Activated CD8-positive, alpha-beta memory T cell treated with anti-CD3 and anti-CD28 coated beads for 48 hours (primary cell): ENCODE data around the gene RAD23B.
"Not testable (repeated sequence)": the region's sequence is repeated elsewhere in the genome, so short reads cannot be mapped to it uniquely, and the experiment has no call there.

Source experiments
- DNase-seq, 3 experiments: peaks; one replicate each; pipeline ENCODE4 v3.0.0-alpha.2; 2020; ENCODE audit warnings: low read depth in 2 of 3, low spot score in 2 of 3

RAD23B gene

DNA sequence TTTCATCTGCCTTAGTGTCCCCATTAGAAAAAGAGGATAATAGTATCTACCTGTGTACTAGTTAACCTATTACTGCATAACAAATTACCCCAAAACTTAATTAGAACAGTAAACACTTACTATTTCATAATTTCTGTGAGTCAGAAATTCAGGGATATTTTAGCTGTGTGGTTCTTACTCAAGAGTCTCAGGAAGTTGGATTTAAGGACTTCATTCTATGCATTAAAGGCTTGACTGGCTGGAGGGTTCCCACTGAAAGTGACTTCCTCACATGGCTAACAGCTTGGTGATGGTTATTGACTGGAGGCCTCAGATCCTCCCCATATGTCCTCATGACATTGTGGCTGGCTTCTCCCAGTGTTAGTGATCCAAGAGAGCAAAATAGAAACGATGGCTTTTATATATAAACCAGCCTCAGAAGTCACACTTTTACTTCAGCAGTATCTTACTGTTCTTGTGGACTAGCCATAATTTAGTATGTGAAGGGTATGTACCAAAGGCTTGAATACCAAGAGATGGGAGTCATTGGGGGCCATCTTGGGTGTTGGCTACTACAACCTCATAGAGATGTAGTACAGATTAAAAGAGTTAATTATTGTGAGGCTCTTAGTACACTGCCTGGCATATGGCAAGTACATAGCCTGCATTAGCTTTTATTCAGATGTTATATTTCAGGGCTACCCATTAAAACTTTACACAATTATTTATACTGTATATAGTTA, 9.9 kb downstream of the RAD23B start:
- DNase-seq, result no peak

- no peak for DNase-seq
These were observed 10.5 kb downstream of the RAD23B start for GRCh38 chr9:107293543-107294085.

DNA sequence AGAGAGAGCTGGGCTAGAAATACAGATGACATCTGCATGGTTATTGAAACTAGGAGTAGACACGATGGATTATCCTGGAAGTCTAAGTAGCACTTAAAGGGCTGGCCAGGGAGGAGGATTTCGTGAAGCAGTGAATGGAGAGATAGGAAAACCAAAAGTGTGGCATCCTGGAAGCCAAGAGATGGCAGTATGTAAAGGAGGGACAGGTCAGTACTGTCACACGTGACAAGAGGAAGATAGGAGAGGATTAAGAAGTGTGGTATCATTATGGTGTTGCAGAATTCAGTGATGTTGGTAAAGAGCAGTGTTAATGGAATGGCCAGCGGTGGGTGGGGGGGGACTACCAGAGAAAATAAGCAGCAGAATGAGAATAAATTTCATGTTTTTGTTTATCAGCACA, 11.7 kb downstream of the RAD23B start:
- no peak for DNase-seq

DNA sequence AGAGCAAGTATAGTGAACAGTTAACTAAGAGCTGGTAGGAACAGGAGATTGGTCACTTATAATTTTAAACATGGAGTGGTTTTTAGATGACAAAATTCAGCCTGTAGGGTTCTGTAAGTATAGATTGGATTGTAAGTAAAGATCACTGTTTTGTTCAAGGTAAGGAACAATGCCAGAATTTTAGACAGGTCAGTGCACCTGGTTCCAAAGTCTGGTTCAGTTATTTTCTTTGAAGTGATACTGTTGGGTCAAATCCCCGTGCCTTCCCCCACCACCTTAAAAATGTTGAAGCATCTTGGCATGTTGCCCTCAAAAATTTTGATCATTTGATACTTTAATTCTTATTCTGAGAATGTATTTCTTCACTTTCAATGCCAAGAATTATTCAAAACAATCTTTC, 12.9 kb downstream of the RAD23B start:
- DNase-seq, result no peak

- DNase-seq, result not testable (repeated sequence)
These were observed 13.5 kb downstream of the RAD23B start for GRCh38 chr9:107296592-107296991.

- no peak for DNase-seq
These were observed 16.4 kb downstream of the RAD23B start for GRCh38 chr9:107299437-107299836.

DNA sequence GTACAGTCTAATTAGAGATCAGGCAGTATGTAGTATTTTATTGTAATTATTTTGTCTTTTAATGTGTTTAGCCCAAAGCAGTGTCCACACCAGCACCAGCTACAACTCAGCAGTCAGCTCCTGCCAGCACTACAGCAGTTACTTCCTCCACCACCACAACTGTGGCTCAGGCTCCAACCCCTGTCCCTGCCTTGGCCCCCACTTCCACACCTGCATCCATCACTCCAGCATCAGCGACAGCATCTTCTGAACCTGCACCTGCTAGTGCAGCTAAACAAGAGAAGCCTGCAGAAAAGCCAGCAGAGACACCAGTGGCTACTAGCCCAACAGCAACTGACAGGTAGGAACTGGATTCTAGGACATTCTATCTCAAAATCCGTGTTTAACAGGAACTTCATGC, 23.2 kb downstream of the RAD23B start:
- no peak for DNase-seq

- no peak for DNase-seq
These were observed 24.3 kb downstream of the RAD23B start for GRCh38 chr9:107307331-107307730.

GRCh38 chr9:107308461-107308860, 25.4 kb downstream of the RAD23B start:
- DNase-seq, result no peak

GRCh38 chr9:107309271-107309670, 26.2 kb downstream of the RAD23B start:
- DNase-seq, result no peak

GRCh38 chr9:107312376-107313050, 29.4 kb downstream of the RAD23B start:
- DNase-seq, result no peak

DNA sequence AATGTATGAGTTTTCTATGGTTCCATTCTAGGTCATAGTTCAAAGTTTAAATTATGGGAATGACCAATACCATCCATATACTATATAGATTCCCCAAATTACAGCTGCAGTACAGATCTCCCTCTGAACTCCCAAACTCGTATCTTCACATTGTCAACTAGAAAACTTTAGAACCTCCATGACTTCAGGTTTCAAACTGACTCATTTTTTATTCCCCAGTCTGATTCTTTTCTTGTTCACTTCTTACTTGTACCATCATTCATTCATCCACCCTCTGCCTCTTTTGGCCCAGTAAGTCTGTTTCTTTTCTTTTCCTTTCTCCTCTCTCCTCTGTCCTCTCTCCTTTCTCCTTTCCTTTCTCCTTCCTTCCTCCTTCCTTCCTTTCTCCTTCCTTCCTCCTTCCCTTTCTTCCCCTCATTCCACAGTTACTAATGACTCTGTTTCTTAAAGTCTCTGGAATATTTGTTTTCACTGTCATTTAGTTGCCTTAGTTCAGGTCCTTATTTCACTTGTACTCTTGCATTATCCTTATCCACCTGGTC, 30.5 kb downstream of the RAD23B start:
- DNase-seq, result no peak

DNA sequence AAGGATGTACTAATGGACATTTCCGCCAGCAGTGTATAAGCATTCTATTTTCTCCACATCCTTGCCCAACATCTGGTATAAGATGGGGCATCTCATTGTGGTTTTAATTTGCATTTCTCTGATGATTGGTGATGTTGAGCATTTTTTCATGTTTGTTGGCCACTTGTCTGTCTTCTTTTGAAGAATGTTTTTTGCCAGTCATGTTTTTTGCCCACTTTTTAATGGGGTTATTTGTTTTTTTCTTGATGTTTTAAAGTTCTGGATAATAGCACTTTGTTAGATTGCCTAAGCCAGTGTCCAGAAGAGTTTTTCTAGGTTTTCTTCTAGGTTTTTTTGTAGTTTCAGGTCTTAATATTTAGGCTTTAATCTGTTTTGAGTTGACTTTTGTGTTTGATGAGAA, 31.7 kb downstream of the RAD23B start:
- no peak for DNase-seq

DNA sequence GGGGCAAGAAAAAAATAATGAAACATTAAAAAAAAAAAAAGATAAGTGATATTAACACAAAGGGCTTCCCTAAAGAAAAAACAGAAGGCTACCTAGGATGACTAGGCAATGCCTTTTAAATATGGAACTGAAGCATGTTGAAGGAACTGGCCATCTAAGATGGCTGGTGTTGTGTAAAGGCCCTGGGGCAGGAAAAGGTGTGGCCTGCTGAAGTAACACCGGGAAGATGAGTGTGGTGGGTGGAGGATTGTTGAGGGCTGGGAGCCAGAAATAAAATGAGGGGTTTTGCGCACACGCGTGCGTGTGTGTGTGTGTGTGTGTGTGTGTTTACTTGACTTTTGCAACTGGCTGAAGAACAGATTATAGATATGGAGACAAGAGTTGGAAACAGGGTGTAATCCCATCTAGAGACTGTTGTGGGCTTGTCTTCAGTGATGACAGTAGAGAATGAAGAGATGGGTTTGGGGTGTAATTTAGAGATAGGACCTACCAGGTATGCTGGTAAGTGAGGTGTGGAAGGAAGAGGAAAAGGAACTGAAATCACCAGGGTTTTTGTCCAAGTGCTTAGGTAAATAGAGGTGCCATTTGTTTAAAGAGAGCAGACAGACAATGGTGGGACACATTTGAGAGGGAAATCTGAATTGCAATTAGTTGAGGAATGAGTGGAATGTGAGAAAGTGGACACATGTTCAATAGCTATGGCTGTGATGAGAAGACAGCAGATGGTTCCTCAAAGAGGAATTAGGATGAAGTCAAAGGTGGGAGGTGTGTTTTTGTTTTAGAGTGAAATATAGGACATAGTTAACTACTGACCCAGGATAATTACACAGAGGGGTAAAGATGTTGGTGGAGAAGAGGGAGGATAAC, 33.9 kb downstream of the RAD23B start:
- no peak for DNase-seq

GRCh38 chr9:107322643-107323042, 39.6 kb downstream of the RAD23B start:
- no peak for DNase-seq

GRCh38 chr9:107323836-107324585, 40.9 kb downstream of the RAD23B start:
- DNase-seq, result no peak

- DNase-seq, result no peak
These were observed 42.8 kb downstream of the RAD23B start for GRCh38 chr9:107325842-107326241.

- DNase-seq, result no peak
These were observed 45.4 kb downstream of the RAD23B start for GRCh38 chr9:107328510-107328909.

DNA sequence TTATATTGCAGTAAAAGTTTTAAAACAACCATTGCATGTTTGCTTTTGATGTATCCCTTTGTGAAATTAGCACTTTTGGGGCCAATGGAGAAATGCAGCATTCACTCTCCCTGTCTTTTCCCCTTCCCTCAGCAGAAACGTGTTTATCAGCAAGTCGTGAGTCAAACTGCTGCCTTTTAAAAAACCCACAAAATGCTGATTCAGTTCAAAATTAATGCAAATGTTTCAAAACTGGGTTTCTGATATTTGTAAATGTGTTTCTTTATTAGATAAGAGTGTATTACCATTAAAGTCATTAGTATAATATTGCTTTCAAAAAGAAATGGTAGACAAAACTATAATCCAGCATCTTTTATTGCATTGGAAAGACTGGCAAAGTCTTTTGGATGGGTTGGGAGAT, 47.3 kb downstream of the RAD23B start:
- no peak for DNase-seq

DNA sequence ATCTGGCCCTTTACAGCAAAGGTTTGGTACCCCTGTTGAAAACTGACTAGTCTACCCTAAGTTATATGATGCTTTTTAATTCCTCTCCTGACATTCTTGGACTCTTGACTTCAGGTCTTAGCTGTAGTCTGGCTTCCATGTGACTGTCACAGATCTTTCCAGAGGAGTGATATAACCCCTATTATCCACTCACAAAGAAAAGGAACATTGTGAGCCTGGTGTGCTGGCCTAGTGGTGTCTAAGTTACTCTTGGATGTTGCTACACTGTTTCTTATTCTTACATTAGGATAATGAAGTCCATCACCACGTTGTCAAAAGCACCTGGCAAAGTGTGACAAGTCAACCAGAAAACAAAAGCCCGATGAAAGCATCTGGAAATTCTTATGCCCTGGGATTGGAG, 49.8 kb downstream of the RAD23B start:
- no peak for DNase-seq

- DNase-seq, result no peak
These were observed 50.3 kb downstream of the RAD23B start for GRCh38 chr9:107333363-107333762.
